CD4-positive, CD25-positive, alpha-beta regulatory T cell (primary cell): ENCODE results near the gene PLCH2. TPM values are rescaled to one million over a fixed set of nuclear protein-coding genes. Genes with fewer than 3 reads are reported as not detected.

ENCODE experiments used
- polyA plus RNA-seq, 4 donors: library from polyadenylated mRNA; unstranded; fragments of 300-500 nt; fragmentation: Illumina TruSeq; gene quantifications; one replicate each; pipeline ENCODE4 v1.2.3, GENCODE V29; 2021
- total RNA-seq: library from RNA; stranded (reverse); gene quantifications from one replicate; pipeline ENCODE4 v1.2.3, GENCODE V29; 2022

Gene PLCH2
- total and polyA plus RNA-seq, 5 donors from 2014 or later, result 0.35 to 43.4 (median 1.1) TPM

Other genes starting within 250 kb of the PLCH2 start
- 218 TPM for gene SKI, start 248.0 kb upstream of the PLCH2 start, total RNA-seq
- gene SKI, start 248.0 kb upstream of the PLCH2 start, polyA plus RNA-seq, result under 1 TPM; 0.25 to 0.57 (median 0.31) TPM
- gene MORN1, start 84.7 kb upstream of the PLCH2 start, total RNA-seq, result 7.3 TPM
- 1 to 10 TPM; 1.3 to 3.2 (median 2.1) TPM for gene MORN1, start 84.7 kb upstream of the PLCH2 start, polyA plus RNA-seq
- gene RER1, start 84.4 kb upstream of the PLCH2 start, total RNA-seq, result 91.3 TPM
- 100 to 1,000 TPM; 156 to 184 (median 173) TPM for gene RER1, start 84.4 kb upstream of the PLCH2 start, polyA plus RNA-seq
- gene PEX10, start 63.7 kb upstream of the PLCH2 start, total RNA-seq, result 7.6 TPM
- gene PEX10, start 63.7 kb upstream of the PLCH2 start, polyA plus RNA-seq, result 1 to 10 TPM; 6.3 to 9.7 (median 8.4) TPM
- gene PANK4, start 50.3 kb downstream of the PLCH2 start, total RNA-seq, result 66.6 TPM
- gene PANK4, start 50.3 kb downstream of the PLCH2 start, polyA plus RNA-seq, result 10 to 100 TPM; 16.8 to 23.7 (median 17.3) TPM
- not detected for gene HES5, start 54.0 kb downstream of the PLCH2 start, total RNA-seq
- not detected for gene HES5, start 54.0 kb downstream of the PLCH2 start, polyA plus RNA-seq
- gene TNFRSF14, start 80.1 kb downstream of the PLCH2 start, total RNA-seq, result 235 TPM
- 10 to 100 TPM; 57.3 to 75.8 (median 73.8) TPM for gene TNFRSF14, start 80.1 kb downstream of the PLCH2 start, polyA plus RNA-seq
- gene PRXL2B, start 110.5 kb downstream of the PLCH2 start, total RNA-seq, result 24.5 TPM
- gene PRXL2B, start 110.5 kb downstream of the PLCH2 start, polyA plus RNA-seq, result 10 to 100 TPM; 24.7 to 31.1 (median 27.2) TPM
- 0.79 TPM for gene MMEL1, start 156.7 kb downstream of the PLCH2 start, total RNA-seq
- gene MMEL1, start 156.7 kb downstream of the PLCH2 start, polyA plus RNA-seq, result 10 to 100 TPM; 11.7 to 18.1 (median 15.4) TPM